Smooth muscle cell (in vitro differentiated cells): ENCODE data around the gene EVL. TPM values are rescaled to one million over a fixed set of nuclear protein-coding genes. Genes with fewer than 3 reads are reported as not detected.

Experiments
- DNase-seq: peaks from one replicate; lab custom pipeline; 2025; ENCODE audit not compliant: unreplicated experiment; lab: John Stamatoyannopoulos, UW
- H2AFZ ChIP-seq: fragments of 200-600 bp; sonication (generic); 2 replicates; pipeline ENCODE4 v1.6.0; 2016; ENCODE audit warnings: antibody characterized with exemption, low read depth, mild to moderate bottlenecking
- H3F3A ChIP-seq: fragments of 200-600 bp; sonication (generic); 2 replicates; pipeline ENCODE4 v1.6.0; 2017; ENCODE audit warnings: antibody characterized with exemption, low read depth
- H3K27ac ChIP-seq: fragments of 200-600 bp; sonication (generic); 2 replicates; pipeline ENCODE4 v1.5.1; 2016; ENCODE audit warnings: low read depth, mild to moderate bottlenecking
- H3K27me3 ChIP-seq: fragments of 200-600 bp; sonication (generic); 2 replicates; pipeline ENCODE4 v1.6.1; 2016; ENCODE audit warnings: low read depth, mild to moderate bottlenecking
- H3K36me3 ChIP-seq: fragments of 200-600 bp; sonication (generic); 2 replicates; pipeline ENCODE4 v1.5.1; 2016; ENCODE audit warnings: low read depth
- H3K4me1 ChIP-seq: fragments of 200-600 bp; sonication (generic); 2 replicates; pipeline ENCODE4 v1.5.1; 2016; ENCODE audit warnings: low read depth
- H3K4me2 ChIP-seq: fragments of 200-600 bp; sonication (generic); 2 replicates; pipeline ENCODE4 v1.6.0; 2016; ENCODE audit warnings: mild to moderate bottlenecking
- H3K4me3 ChIP-seq: fragments of 200-600 bp; sonication (generic); 2 replicates; pipeline ENCODE4 v1.5.1; 2016; ENCODE audit warnings: mild to moderate bottlenecking
- H3K79me2 ChIP-seq: fragments of 200-600 bp; sonication (generic); 2 replicates; pipeline ENCODE4 v1.6.0; 2016; ENCODE audit warnings: low read depth, mild to moderate bottlenecking
- H3K9ac ChIP-seq: fragments of 200-600 bp; sonication (generic); 2 replicates; pipeline ENCODE4 v1.6.0; 2016; ENCODE audit warnings: low read depth
- H3K9me3 ChIP-seq: fragments of 200-600 bp; sonication (generic); replicated peaks from 2 replicates; pipeline ENCODE4 v1.5.1; 2016; ENCODE audit warnings: low read depth
- H4K20me1 ChIP-seq: fragments of 200-600 bp; sonication (generic); 2 replicates; pipeline ENCODE4 v1.6.0; 2016; ENCODE audit warnings: low read depth
- WGBS: methylation state at CpG from one replicate; pipeline ENCODE4 v1.1.7; 2016; ENCODE audit warnings: low lambda C conversion rate; 5-methylcytosine and 5-hydroxymethylcytosine counted together
- polyA plus RNA-seq: library from polyadenylated mRNA; unstranded; fragments of >200 nt; fragmentation: Nextera tagmentation; extraction: Ambion mirVana; gene quantifications from 2 replicates; pipeline ENCODE4 v1.2.1, GENCODE V29; 2016
- total RNA-seq: library from RNA; depleted of rRNA; stranded (reverse); fragments of >200 nt; gene quantifications from 2 replicates; pipeline ENCODE4 v1.2.3, GENCODE V29; 2014
- TF ChIP-seq, protein P1 (sequence below): fragments of 200-600 bp; sonication (generic); IDR thresholded peaks from 2 replicates; pipeline ENCODE4 v1.5.1; 2017; ENCODE audit warnings: borderline replicate concordance, mild to moderate bottlenecking, antibody characterized with exemption; ENCODE audit not compliant: insufficient read depth, poor library complexity, severe bottlenecking

Gene EVL
- total and polyA plus RNA-seq, 2 experiments from 2014 or later: 19.5 to 26.3 TPM

DNA sequence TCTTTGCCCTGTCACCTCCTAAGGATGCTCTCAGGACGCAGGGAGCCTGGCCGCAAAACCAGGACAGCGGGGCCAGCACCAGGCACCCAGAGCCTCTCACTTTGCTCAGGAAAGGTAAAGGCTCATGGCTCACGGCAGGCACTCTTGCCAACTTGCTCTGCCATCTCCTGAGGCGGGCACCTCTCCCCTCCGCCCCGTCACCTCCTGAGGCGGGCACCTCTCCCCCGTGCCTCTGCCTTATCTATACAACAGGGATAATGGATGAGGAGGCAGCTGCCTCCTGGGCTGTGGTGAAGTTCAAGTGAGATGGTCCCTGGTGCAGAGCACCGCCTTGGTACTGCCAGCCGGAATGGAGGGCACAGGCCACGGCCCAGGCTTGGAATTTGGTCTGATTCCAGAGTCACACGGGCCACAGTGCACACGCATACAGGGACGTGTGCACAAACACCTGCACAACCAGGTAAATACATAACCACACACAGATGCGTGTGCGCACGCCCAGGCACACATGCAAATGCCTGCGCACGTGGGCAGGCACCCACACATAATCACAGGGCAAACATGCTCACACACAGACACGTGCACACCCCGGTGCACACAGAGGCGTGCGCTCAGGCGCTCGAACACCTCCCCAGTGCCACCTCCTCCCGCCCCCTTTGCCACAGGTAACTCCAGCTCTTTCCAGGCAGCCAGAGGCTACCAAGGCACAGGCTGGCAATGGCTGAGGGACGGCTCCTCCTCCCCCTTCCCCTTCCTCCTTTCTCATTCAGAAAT is 82.7 kb downstream of the EVL start:
- no peak overlapping the region for H3K9ac ChIP-seq
- DNase-seq: no peak
- WGBS: 90% methylated on average over 27 of the region's 28 CpGs
- H3K27ac ChIP-seq: no peak overlapping the region
- H3K4me2 ChIP-seq: no peak overlapping the region
- H3K36me3 ChIP-seq: no peaks in the 10 kb centered on the region
- H2AFZ ChIP-seq: no peak overlapping the region
- H3K79me2 ChIP-seq: no peaks in the 10 kb centered on the region
- no peaks in the 10 kb centered on the region for H3F3A ChIP-seq
- H3K27me3 ChIP-seq: no peaks in the 10 kb centered on the region
- H3K4me3 ChIP-seq: no peak overlapping the region
- TF ChIP-seq, protein P1, sequence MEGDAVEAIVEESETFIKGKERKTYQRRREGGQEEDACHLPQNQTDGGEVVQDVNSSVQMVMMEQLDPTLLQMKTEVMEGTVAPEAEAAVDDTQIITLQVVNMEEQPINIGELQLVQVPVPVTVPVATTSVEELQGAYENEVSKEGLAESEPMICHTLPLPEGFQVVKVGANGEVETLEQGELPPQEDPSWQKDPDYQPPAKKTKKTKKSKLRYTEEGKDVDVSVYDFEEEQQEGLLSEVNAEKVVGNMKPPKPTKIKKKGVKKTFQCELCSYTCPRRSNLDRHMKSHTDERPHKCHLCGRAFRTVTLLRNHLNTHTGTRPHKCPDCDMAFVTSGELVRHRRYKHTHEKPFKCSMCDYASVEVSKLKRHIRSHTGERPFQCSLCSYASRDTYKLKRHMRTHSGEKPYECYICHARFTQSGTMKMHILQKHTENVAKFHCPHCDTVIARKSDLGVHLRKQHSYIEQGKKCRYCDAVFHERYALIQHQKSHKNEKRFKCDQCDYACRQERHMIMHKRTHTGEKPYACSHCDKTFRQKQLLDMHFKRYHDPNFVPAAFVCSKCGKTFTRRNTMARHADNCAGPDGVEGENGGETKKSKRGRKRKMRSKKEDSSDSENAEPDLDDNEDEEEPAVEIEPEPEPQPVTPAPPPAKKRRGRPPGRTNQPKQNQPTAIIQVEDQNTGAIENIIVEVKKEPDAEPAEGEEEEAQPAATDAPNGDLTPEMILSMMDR: no peak
- H4K20me1 ChIP-seq: no peaks in the 10 kb centered on the region
- no peaks in the 10 kb centered on the region for H3K9me3 ChIP-seq
- H3K4me1 ChIP-seq: no peaks in the 10 kb centered on the region

DNA sequence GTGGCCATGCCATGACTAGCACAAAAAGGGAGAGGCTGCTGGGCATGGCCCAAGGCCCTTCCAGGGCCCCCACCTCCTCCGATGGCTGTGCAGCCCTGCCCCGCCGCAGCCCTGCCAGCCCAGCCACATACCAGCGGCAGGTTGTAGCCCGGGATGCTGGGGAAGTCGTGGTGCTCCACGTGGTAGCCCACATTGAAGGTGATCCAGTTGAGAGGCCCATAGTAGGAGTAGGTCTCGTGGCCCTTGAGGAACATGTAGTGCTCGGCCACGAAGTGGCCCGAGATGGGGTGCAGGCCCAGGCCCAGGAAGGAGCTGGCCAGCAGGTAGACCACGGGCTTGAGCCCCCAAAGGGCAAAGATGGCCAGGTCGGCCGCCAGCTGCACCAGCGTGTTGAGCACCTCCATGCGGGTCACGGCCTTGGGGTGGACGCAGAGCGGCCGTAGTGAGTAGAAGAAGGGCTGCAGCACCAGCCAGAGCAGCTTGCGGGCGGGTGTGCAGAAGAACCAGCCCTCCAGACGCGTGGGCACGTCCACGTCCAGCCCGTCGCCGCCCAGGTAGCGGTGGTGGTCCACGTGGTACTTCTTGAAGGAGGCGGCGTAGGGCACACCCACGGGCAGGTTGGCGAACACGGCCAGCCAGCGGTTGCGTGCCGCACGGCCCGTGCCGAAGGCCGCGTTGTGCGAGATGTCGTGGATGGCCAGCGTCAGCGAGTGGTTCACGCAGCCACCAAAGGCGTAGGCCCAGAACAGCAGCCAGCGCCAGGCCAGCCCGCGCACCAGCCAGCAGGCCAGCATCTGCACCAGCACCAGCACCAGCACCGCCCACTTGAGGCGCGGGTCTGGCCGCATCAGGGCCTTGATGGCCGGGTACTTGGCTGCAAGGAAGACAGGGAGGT is 83.9 kb downstream of the EVL start:
- no peak overlapping the region for H3K4me2 ChIP-seq
- H3K4me1 ChIP-seq: no peaks in the 10 kb centered on the region
- no peaks in the 10 kb centered on the region for H3K27me3 ChIP-seq
- no peak overlapping the region for H3K27ac ChIP-seq
- H3K79me2 ChIP-seq: no peaks in the 10 kb centered on the region
- no peak for DNase-seq
- H3K9me3 ChIP-seq: no peaks in the 10 kb centered on the region
- no peak overlapping the region for H3K9ac ChIP-seq
- H3K36me3 ChIP-seq: no peaks in the 10 kb centered on the region
- H2AFZ ChIP-seq: no peak overlapping the region
- TF ChIP-seq, protein P1: no peak
- 96% methylated on average over 52 of the region's 58 CpGs for WGBS
- no peaks in the 10 kb centered on the region for H3F3A ChIP-seq
- no peaks in the 10 kb centered on the region for H4K20me1 ChIP-seq
- H3K4me3 ChIP-seq: no peak overlapping the region

DNA sequence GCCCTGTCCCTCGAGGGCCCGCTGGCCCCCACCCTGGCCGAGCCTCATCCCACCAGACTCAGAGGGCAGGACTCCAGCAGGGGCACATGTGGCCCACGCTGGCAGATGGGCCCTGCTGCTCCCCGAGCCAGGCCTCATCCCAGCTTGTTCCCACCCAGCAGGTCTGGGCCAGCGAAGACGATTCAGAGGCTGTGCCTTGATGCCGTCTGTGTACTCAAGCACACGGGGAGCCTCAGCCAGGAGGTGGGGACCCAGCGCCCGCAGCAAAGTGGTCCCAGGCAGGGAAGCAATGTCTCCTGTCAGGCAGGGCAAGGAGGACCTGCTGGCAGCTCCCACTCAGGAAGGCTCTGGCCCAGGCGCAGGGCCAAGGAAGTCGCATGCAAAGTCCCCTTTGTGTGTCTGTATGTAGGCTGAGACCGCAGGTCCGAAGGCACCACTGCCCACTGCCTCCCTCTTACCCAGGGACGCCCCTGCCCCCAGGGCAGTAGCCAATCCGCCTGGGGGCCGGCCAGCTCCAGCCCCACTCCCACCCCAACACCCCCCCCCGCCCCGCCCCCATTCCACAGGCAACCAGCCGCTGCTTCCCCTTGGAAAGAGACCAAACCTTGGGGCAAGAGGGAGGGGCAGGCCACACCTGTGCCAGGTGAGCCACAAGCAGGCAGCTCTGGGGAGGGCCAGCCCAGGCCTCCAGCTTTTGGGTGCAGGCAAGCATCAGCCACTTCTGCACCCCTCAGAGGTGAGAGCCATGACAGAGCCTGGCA is 84.8 kb downstream of the EVL start:
- no peak overlapping the region for H3K27ac ChIP-seq
- no peak for DNase-seq
- H3F3A ChIP-seq: no peaks in the 10 kb centered on the region
- no peak overlapping the region for H3K4me2 ChIP-seq
- no peaks in the 10 kb centered on the region for H3K9me3 ChIP-seq
- H3K4me3 ChIP-seq: no peak overlapping the region
- no peaks in the 10 kb centered on the region for H4K20me1 ChIP-seq
- H2AFZ ChIP-seq: no peak overlapping the region
- TF ChIP-seq, protein P1: no peak
- H3K79me2 ChIP-seq: no peaks in the 10 kb centered on the region
- H3K27me3 ChIP-seq: no peaks in the 10 kb centered on the region
- H3K36me3 ChIP-seq: no peaks in the 10 kb centered on the region
- 92% methylated on average over 14 of the region's 21 CpGs for WGBS
- no peak overlapping the region for H3K9ac ChIP-seq
- no peaks in the 10 kb centered on the region for H3K4me1 ChIP-seq
